GM23248 (cell line): ENCODE data around the gene ANAPC1. TPM values are rescaled to one million over a fixed set of nuclear protein-coding genes. Genes with fewer than 3 reads are reported as not detected.
"Not testable (repeated sequence)": the region's sequence is repeated elsewhere in the genome, so short reads cannot be mapped to it uniquely, and the experiment has no call there.

Source experiments
- DNase-seq: peaks from one replicate; pipeline ENCODE4 v3.0.0-alpha.2; 2015
- H2AFZ ChIP-seq: fragments of 200-600 bp; sonication (generic); 2 replicates; pipeline ENCODE4 v1.6.1; 2016; ENCODE audit warnings: antibody characterized with exemption
- H3F3A ChIP-seq: fragments of 200-600 bp; sonication (generic); 2 replicates; pipeline ENCODE4 v1.6.1; 2016; ENCODE audit warnings: mild to moderate bottlenecking, antibody characterized with exemption, mixed run types; ENCODE audit not compliant: insufficient read depth
- H3K27ac ChIP-seq: fragments of 200-600 bp; sonication (generic); 2 replicates; pipeline ENCODE4 v1.5.1; 2016; ENCODE audit warnings: mild to moderate bottlenecking
- H3K27me3 ChIP-seq: fragments of 200-600 bp; sonication (generic); replicated peaks from 2 replicates; pipeline ENCODE4 v1.6.1; 2016; ENCODE audit warnings: mild to moderate bottlenecking; ENCODE audit not compliant: insufficient read depth
- H3K36me3 ChIP-seq: fragments of 200-600 bp; sonication (generic); 2 replicates; pipeline ENCODE4 v1.6.1; 2016; ENCODE audit warnings: low read depth, mild to moderate bottlenecking
- H3K4me1 ChIP-seq: fragments of 200-600 bp; sonication (generic); 2 replicates; pipeline ENCODE4 v1.6.1; 2016; ENCODE audit warnings: mild to moderate bottlenecking; ENCODE audit not compliant: insufficient read depth
- H3K4me2 ChIP-seq: fragments of 200-600 bp; sonication (generic); one replicate; pipeline ENCODE4 v1.6.1; 2016; ENCODE audit warnings: mild to moderate bottlenecking; ENCODE audit not compliant: unreplicated experiment
- H3K4me3 ChIP-seq: fragments of 200-600 bp; sonication (generic); 2 replicates; pipeline ENCODE4 v1.5.1; 2016; ENCODE audit warnings: mild to moderate bottlenecking
- H3K79me2 ChIP-seq: fragments of 200-600 bp; sonication (generic); 2 replicates; pipeline ENCODE4 v1.6.1; 2016; ENCODE audit warnings: mild to moderate bottlenecking; ENCODE audit not compliant: insufficient read depth
- H3K9ac ChIP-seq: fragments of 200-600 bp; sonication (generic); 2 replicates; pipeline ENCODE4 v1.6.1; 2016; ENCODE audit warnings: mild to moderate bottlenecking
- H3K9me2 ChIP-seq: fragments of 200-600 bp; sonication (generic); 2 replicates; pipeline ENCODE4 v1.6.1; 2016; ENCODE audit warnings: mixed run types, mild to moderate bottlenecking, moderate library complexity; ENCODE audit not compliant: insufficient read depth
- H3K9me3 ChIP-seq: fragments of 200-600 bp; sonication (generic); one replicate; pipeline ENCODE4 v1.6.1; 2017; ENCODE audit warnings: low read depth
- H4K20me1 ChIP-seq: fragments of 200-600 bp; sonication (generic); 2 replicates; pipeline ENCODE4 v1.6.0; 2016; ENCODE audit not compliant: insufficient read depth
- WGBS, 2 experiments: methylation state at CpG; one replicate each; pipeline ENCODE4 v1.1.6; 2015 to 2017; ENCODE audit warnings: low lambda C conversion rate in 2 of 2, low coverage in 1 of 2; ENCODE audit errors: missing lambda C conversion rate in 2 of 2; 5-methylcytosine and 5-hydroxymethylcytosine counted together
- in situ Hi-C: fragments of 300-500 bp; cut with MboI; formaldehyde crosslinking; loops from 2 replicates; pipeline ENCODE4 v1.15.0; 2020
- polyA plus RNA-seq: library from polyadenylated mRNA; unstranded; fragments of >200 nt; fragmentation: Nextera tagmentation; extraction: Ambion mirVana; gene quantifications from 2 replicates; pipeline ENCODE4 v1.2.1, GENCODE V29; 2016
- total RNA-seq: library from RNA; depleted of rRNA; stranded (reverse); fragments of >200 nt; shearing (Covaris generic); gene quantifications from 2 replicates; pipeline ENCODE4 v1.2.3, GENCODE V29; 2014

Gene ANAPC1
- total and polyA plus RNA-seq, 2 experiments from 2014 or later, result 11.3 to 26.5 TPM

DNA sequence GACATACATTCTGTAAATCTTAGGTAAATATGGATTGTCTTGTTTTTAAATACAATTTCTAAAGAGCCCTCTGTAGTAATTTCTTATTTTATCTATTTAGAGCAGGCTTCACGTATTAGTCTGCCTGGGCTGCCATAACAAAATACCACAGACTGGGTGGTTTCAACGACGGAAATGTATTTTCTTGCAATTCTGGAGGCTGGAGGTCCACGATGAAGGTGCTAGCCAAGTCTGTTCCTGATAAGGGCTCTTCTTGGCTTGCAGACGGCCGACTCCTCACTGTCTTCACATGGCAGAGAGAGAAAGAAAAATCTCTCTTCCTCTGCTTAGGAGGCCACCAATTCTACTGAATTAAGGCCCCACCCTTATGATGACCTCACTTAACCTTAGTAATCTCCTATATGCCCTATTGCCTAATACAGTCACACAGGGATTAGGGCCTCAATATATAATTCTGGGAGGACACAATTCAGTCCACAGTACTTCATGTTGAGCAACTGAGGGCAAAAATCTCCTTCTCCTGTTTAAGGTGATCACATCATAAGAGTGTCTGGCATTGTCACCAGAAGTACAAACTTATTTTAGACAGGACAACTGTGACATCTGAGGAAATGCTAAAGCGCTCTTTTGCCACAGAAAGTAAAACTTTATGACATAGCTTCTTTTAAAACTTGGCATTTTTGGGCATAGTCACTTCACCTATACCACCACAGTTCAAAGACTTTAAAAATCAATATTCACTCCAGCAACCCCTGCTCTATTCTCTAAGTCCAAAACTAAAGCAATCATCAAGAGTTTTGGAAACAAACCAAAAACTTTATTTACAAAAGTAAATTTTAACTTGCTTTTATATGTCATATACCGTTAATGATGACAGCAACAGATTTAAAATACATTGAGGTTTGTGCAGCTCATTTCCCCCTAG is 115.5 kb downstream of the ANAPC1 start:
- H2AFZ ChIP-seq, H3K4me1 ChIP-seq, H3K36me3 ChIP-seq, H3K27ac ChIP-seq, in situ Hi-C loops, H3K9me3 ChIP-seq, H3K79me2 ChIP-seq, H3K9me2 ChIP-seq, H3F3A ChIP-seq, H4K20me1 ChIP-seq, DNase-seq, H3K4me2 ChIP-seq, H3K9ac ChIP-seq, H3K27me3 ChIP-seq, H3K4me3 ChIP-seq: not testable (repeated sequence)
- WGBS, 2 experiments, result 90 to 91% methylated on average over 7 to 8 of the region's 8 CpGs

DNA sequence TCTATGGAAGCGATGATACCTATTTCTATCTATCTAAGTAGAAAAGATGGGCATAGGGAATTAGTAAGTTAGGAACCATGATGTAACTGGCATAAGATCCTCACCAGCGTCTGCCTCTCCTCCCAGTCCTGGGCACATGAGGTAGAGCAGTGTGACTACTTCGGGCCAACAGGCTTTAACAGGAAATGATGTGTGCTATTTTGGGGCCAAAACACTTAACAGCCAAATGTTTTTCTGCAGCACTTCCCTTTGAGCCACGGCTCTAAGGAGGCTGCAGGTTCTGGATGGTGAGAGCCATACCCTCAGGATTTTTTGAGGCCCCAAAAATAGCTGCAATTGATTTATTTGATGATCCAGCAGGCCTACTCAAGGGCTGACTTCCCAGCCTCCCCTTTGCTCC is 116.9 kb downstream of the ANAPC1 start:
- H3K4me2 ChIP-seq, H3K79me2 ChIP-seq, H3K4me1 ChIP-seq, H3F3A ChIP-seq, H3K36me3 ChIP-seq, in situ Hi-C loops, H3K4me3 ChIP-seq, H3K9ac ChIP-seq, H3K27ac ChIP-seq, DNase-seq, H2AFZ ChIP-seq, H3K27me3 ChIP-seq, H4K20me1 ChIP-seq, H3K9me2 ChIP-seq, H3K9me3 ChIP-seq: not testable (repeated sequence)
- WGBS, 2 experiments, result 54 to 72% methylated on average over 3 to 4 of the region's 4 CpGs

GRCh38 chr2:111766295-111766694 is 117.7 kb downstream of the ANAPC1 start:
- H3K9ac ChIP-seq, H3K27ac ChIP-seq, H3K27me3 ChIP-seq, H3K9me2 ChIP-seq, H3K79me2 ChIP-seq, H3K4me1 ChIP-seq, H3K36me3 ChIP-seq, H3F3A ChIP-seq, in situ Hi-C loops, H2AFZ ChIP-seq, H3K4me2 ChIP-seq, H4K20me1 ChIP-seq, H3K9me3 ChIP-seq, DNase-seq, H3K4me3 ChIP-seq: not testable (repeated sequence)
- WGBS, 2 experiments, result 87 to 93% methylated on average over 3 of the region's 8 CpGs

DNA sequence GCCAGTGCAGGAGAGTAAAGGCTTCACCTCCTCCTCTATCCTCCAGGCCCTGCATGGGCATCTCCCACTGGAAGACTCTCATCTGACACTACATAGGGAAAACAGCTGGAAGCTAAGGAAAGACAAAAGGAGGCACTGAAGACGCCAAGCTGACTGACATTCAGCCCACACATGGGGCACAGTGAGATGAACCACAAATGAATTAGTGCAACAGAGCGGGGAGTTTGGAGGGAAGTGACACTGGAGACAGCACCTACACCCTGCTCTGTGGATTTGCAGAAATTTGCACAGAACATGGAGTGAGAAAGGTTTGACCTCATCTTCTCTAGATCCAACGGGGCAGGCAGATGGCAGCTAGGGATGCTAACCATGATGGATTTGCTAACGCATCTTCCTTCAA is 119.8 kb downstream of the ANAPC1 start:
- H3K9ac ChIP-seq, H3K27me3 ChIP-seq, in situ Hi-C loops: not testable (repeated sequence)

DNA sequence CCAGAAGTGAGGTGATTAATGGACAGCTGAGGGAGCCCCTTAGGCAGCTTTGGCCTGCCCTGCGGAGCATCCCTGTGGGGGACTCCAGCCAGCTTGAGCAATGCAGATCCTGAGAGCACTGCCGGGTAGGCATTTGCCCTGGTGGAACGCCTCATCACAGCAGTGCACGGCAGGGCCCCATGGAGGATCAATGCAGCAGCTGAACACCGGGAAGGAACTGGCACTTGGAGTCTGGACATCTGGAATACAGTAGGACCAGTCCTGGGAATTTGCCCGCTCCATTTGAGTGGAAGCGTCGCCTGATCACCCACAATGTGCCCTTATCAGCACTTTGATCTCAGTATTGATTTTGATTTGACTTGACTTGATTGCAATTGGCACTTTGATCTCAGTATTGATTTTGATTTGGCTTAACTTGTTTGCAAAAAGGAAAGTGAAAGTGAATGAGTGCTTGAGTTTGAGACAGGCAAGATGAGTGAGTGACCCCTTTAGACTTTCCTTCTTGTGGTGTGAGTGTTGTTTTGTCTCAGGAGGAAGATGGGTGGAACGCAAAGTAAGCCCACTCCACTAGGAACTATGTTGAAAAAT is 123.2 kb downstream of the ANAPC1 start:
- H3K9me3 ChIP-seq, H4K20me1 ChIP-seq, in situ Hi-C loops, H3K4me3 ChIP-seq, H3K79me2 ChIP-seq, H3K9ac ChIP-seq, H3K9me2 ChIP-seq, H3K4me2 ChIP-seq, H3K36me3 ChIP-seq, H3K27me3 ChIP-seq, DNase-seq, H3F3A ChIP-seq, H3K27ac ChIP-seq, H2AFZ ChIP-seq, H3K4me1 ChIP-seq: not testable (repeated sequence)
- 87 to 90% methylated on average over 9 of the region's 9 CpGs for WGBS, 2 experiments

More for the DNA sequence above, 119.8 kb downstream of the ANAPC1 start:
- not testable (repeated sequence) for H3K4me2 ChIP-seq, H2AFZ ChIP-seq, H3F3A ChIP-seq, H3K4me3 ChIP-seq, H3K9me2 ChIP-seq, H4K20me1 ChIP-seq, H3K9me3 ChIP-seq, H3K36me3 ChIP-seq, H3K79me2 ChIP-seq, H3K4me1 ChIP-seq, DNase-seq, H3K27ac ChIP-seq
- WGBS, 2 experiments, result 79 to 80% methylated on average over 4 of the region's 4 CpGs

DNA sequence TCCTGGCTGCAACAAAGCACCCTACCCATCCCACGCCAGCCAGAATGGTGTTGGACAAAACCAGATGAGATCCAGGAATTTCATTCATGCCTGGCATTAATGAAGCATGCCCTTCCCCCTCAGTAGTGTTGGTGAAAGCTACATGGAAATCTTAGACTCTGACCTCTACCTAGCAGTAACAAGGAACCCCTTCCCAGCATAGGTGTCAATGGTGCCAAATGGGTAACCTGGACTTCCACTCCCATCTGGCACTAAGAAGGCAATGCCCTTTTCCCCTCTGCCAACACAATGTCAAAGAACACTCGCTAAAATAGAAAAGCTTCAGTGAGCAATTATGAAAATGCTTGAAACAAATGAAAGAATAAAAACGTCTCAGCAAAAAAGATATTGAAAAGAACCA is 131.5 kb downstream of the ANAPC1 start:
- 65 to 83% methylated on average over 2 of the region's 3 CpGs for WGBS, 2 experiments
- in situ Hi-C loops, H3K4me3 ChIP-seq, H2AFZ ChIP-seq, H3K9me2 ChIP-seq, H3K79me2 ChIP-seq, H3K9me3 ChIP-seq, H3K9ac ChIP-seq, H3K36me3 ChIP-seq, H3K27ac ChIP-seq, DNase-seq, H3K4me2 ChIP-seq, H3K4me1 ChIP-seq, H3F3A ChIP-seq, H3K27me3 ChIP-seq, H4K20me1 ChIP-seq: not testable (repeated sequence)

- H3K27ac ChIP-seq, H3K27me3 ChIP-seq, H2AFZ ChIP-seq, H3K9me3 ChIP-seq, H4K20me1 ChIP-seq, H3K9me2 ChIP-seq, H3K4me3 ChIP-seq, H3K79me2 ChIP-seq, H3F3A ChIP-seq, H3K4me2 ChIP-seq, in situ Hi-C loops, H3K9ac ChIP-seq, DNase-seq, H3K4me1 ChIP-seq, H3K36me3 ChIP-seq: not testable (repeated sequence)
- 67 to 92% methylated on average over 1 of the region's 1 CpG for WGBS, 2 experiments
Observed at GRCh38 chr2:111750641-111751040, 133.4 kb downstream of the ANAPC1 start.
